Activated T-helper 1 cell treated with anti-CD3 and anti-CD28 coated beads, Interleukin-2, amount 50 U/mL, for 16 hours (primary cell): ENCODE results near the gene SHLD3.
"Not testable (repeated sequence)": the region's sequence is repeated elsewhere in the genome, so short reads cannot be mapped to it uniquely, and the experiment has no call there.

Source experiments
- DNase-seq, 2 donors: peaks; one replicate each; pipeline ENCODE4 v3.0.0-alpha.2; 2020; ENCODE audit warnings: low read depth in 1 of 2, low spot score in 1 of 2

The SHLD3 gene

GRCh38 chr5:65624571-65625555 lies at the start of gene SHLD3, which contains the start of gene TRAPPC13:
Gene SHLD3 (plus strand): TSS chr5:65625027. CDS start chr5:65629588, 4,561 bp downstream.
Gene TRAPPC13 (plus strand): TSS chr5:65625027. CDS start chr5:65625061, 34 bp downstream.
- peak; percentile 62 to 72 for DNase-seq

- no peak for DNase-seq
Measured at GRCh38 chr5:65577141-65577540, 47.7 kb upstream of the SHLD3 start.

DNA sequence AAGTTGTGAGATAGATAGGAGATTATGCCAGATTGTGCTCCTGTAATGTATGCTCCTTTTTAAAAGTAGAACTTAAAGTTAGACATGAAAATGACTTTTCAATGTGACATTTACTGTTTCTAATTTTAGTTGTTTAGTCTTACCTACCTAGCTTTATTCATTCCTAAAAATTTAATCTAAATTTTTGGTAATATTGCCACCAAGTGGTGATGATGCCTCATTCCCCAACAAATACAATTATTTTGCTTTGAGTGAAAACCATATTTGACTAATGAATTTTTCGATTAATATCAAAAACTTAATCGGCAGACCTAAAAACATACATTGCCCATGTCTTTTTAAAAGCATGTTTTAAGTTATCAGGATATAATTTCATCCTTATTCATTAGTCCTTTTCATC lies 36.1 kb upstream of the SHLD3 start:
- no peak for DNase-seq

GRCh38 chr5:65601761-65602160 lies 23.1 kb upstream of the SHLD3 start:
- not testable (repeated sequence) for DNase-seq

DNA sequence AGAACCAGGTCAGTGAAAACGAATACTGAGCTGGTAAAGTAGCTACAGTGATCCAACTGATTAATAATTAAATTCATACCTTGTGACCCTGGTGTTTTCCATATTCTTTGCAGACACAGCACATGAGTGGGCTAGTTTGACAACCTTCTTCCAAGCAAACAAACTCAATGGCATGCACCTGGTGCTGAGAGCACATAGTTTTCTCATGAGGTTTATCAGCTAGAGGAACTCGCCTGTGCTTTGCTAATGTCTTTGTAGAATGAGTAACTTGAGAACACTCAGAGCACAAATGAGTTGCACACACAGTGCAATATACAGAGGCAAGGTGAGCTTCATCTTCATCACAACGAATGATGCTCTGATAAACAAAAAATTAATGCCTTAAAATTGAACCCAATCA lies 13.3 kb upstream of the SHLD3 start:
- DNase-seq: no peak

GRCh38 chr5:65612298-65612907 lies 12.4 kb upstream of the SHLD3 start:
- DNase-seq: no peak

GRCh38 chr5:65620021-65620420 lies 4.8 kb upstream of the SHLD3 start:
- DNase-seq: no peak

GRCh38 chr5:65621961-65622360 lies 2.9 kb upstream of the SHLD3 start:
- DNase-seq: not testable (repeated sequence)

DNA sequence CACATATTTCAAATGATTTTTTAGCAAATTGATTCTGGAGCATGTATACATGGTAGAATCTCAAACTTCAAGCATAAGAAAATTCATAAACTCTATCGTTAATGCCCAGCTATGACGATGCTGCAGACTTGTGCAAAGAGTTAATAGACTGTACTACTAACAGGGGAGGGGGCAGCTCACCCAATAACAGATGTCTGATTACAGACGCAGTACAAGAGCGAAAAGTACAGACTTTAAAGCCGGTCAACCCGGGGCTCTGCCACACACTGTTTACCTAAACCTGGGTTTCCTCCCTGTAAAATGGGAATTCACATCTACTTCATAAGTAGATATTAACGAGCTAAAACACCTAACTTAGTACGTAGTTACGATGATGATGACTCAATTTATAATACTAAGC lies 1.3 kb upstream of the SHLD3 start:
- DNase-seq: no peak

GRCh38 chr5:65624025-65624570 lies 729 bp upstream of the SHLD3 start, which contains the start of gene TRIM23:
Gene TRIM23 (minus strand): TSS chr5:65624333. CDS start chr5:65624274, 59 bp downstream.
- peak; percentile 82 to 88 for DNase-seq

DNA sequence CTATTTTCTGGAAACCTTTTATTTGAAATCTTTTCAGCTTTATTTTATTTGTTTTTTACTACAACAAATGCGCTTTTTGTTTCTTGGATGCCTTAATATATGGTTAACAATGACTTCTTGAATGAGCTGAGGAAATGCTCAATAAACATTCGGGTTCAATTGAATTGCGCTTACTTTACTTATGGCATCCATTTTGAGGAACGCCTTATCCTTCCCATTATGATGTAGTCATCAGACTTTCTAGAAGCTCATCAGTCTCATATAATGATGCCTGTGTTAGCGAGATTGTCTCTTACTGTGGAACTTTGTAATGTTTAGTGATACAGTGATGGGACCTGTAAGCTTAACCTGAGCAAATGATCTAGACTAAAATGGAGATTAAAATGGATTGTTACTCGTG lies 916 bp downstream of the SHLD3 start:
- no peak for DNase-seq

GRCh38 chr5:65630981-65631380 lies 6.2 kb downstream of the SHLD3 start:
- DNase-seq: no peak

DNA sequence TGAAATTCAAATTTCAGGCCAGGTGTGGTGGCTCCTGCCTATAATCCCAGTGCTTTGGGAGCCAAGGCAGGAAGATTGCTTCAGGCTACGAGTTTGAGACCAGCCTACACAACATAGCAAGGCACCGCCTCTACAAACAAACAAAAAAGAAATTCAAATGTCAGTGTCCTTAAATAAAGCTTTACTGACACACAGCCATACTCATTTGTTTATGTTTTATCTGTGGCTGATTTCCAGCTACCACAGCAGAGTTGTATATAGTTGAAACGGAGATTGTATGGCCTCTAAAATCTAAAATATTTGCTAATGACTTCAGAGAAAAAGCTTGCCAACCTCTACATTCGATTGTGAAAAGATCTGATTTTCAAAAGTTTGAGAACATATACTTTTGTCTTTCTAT lies 15.4 kb downstream of the SHLD3 start:
- DNase-seq: no peak

- no peak for DNase-seq
Measured at GRCh38 chr5:65646938-65647337, 22.1 kb downstream of the SHLD3 start.

DNA sequence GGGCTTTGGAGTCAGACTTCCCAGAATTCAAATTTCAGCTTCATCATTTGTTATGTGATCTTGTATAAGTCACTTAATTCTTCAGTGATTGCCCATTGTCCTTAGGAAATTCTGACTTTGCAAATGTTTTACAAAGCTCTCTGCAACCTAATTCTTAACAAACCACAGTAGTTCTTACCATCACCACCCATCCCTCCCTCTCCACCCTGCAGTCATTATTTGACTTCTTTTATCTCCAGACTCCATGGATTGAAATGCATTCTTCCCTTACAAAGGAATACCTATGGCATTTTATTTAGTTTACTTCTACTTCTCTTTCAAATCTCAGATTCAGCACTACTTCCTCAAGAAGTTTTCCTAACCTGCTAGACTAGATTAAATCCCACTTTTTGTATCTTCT lies 23.1 kb downstream of the SHLD3 start:
- DNase-seq: no peak

DNA sequence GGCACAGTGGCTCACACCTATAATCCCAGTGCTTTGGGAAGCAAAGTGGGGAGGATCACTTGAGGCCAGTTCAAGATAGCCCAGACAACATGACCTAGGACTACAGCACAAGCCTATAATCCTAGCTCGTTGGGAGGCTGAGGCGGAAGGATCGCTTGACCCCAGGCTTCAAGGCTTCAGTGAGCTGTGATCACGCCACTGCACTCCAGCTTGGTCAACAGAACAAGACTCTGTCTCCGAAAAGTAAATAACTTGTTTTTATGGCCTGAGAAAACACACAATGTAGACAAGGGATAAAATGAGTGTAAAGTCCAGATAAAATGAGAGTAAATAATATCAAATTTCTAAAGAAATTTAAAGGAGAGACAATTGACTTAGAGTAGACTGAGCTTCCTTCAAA lies 26.3 kb downstream of the SHLD3 start:
- no peak for DNase-seq

GRCh38 chr5:65654713-65655112 lies 29.9 kb downstream of the SHLD3 start:
- no peak for DNase-seq

DNA sequence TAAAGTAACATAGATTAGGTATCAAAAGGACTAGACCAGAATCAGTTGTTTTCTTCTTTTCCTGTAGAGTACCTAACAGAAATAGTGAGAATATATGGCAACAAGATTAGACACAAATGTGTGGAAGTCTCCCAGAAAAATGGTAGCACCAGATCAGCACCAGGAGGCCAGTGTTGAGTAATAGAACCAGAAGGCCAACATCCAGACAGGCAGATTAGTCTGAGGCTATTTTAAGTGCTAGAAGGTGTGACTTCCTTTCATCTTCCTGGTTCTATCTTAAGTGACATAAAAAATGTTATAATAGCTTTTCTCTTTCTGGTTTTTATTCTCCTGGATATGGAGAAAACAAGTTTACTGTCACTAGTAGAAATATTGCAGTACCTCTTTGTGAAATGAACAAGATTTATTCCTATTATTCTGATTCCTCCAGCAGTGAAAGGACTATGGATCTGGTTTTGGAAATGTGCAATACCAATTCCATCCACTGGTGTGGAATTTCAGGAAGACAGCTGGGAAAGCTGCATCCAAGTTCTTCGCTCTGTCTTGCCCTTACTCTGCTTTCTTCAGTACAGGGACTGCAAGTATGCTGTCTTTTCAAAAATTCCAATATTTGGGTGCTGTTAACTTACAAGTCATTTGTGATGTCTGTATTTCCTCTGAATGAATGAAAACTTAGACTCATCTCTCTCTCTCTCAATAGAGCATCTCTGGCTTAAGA lies 39.1 kb downstream of the SHLD3 start:
- DNase-seq: no peak

- no peak for DNase-seq
Measured at GRCh38 chr5:65668696-65669095, 43.9 kb downstream of the SHLD3 start.

GRCh38 chr5:65672796-65673195 lies 48.0 kb downstream of the SHLD3 start:
- DNase-seq: no peak

- DNase-seq: no peak
Measured at GRCh38 chr5:65674749-65675148, 49.9 kb downstream of the SHLD3 start.
